ENCODE results near the gene PRLR.

DNA sequence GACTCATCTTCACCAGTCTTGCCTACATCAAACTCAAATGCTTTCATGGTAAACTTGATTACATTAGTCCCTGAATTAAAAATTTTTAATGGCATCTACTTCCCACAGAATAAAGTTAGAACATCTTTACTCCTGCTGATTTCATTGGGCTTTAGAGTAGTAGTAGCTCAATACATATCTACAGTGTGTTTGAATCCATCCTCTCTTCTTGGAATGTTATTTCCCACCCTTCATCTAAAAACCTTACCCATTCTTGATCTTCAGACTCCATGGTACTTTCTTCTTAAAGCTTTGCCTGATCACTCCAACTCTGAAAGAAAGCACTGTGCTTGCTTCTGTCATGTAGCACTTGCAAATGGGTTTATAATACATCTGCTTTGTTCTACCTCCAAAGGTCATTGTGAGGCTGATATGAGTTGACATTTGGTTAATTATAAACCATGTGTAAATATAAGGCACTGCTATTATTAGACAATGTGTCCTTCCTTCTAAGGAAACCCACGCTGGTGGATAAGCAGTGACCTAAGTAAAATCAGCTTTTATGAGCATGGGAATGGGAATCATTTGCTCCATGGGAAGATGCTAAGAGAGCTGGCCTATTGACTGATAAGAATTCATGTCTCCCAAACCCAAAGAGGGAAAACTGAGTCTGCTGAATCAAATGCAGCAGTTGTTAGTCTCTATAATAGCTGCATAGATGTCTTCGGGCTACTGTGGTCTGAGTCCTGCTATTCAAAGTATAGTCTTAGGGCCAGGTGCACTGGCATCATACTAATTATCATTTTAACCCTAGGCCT, 7.5 kb upstream of the PRLR start:
- TF ChIP-seq, protein P1, sequence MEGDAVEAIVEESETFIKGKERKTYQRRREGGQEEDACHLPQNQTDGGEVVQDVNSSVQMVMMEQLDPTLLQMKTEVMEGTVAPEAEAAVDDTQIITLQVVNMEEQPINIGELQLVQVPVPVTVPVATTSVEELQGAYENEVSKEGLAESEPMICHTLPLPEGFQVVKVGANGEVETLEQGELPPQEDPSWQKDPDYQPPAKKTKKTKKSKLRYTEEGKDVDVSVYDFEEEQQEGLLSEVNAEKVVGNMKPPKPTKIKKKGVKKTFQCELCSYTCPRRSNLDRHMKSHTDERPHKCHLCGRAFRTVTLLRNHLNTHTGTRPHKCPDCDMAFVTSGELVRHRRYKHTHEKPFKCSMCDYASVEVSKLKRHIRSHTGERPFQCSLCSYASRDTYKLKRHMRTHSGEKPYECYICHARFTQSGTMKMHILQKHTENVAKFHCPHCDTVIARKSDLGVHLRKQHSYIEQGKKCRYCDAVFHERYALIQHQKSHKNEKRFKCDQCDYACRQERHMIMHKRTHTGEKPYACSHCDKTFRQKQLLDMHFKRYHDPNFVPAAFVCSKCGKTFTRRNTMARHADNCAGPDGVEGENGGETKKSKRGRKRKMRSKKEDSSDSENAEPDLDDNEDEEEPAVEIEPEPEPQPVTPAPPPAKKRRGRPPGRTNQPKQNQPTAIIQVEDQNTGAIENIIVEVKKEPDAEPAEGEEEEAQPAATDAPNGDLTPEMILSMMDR (IDR thresholded peaks at IDR 0.05; ENCODE audit: low read length) = no peak
- no peak for TF ChIP-seq EZH2 (optimal IDR thresholded peaks at IDR 0.05; ENCODE audit: low read depth, low read length)
- no peak for TF ChIP-seq EZH2phosphoT487 (IDR thresholded peaks at IDR 0.05; ENCODE audit: low read length)

Measured in MM.1S (cell line).